Small intestine (tissue), 7 donors: ENCODE data around the gene MYLK. TPM values are rescaled to one million over a fixed set of nuclear protein-coding genes. Genes with fewer than 3 reads are reported as not detected.

Experiments used
- DNase-seq, 2 donors: peaks; one replicate each; pipeline versions ENCODE4 v3.0.0 to v3.0.0-alpha.2; 2013
- FAIRE-seq: peaks from 2 replicates; lab custom pipeline; 2012; peaks lifted over from hg19 to GRCh38; lab: Jason Lieb, UNC
- H3K27ac ChIP-seq, 3 donors: one replicate each; pipeline ENCODE4 v1.5.1; 2013; ENCODE audit warnings: low read length in 2 of 3, mild to moderate bottlenecking in 2 of 3, control low read depth in 1 of 3, inconsistent platforms in 1 of 3, low read depth in 1 of 3, moderate library complexity in 1 of 3
- H3K27me3 ChIP-seq, 3 donors: one replicate each; pipeline ENCODE4 v1.6.1; 2013; ENCODE audit warnings: low read length in 3 of 3, inconsistent platforms in 1 of 3; ENCODE audit not compliant: control insufficient read depth in 3 of 3, insufficient read depth in 3 of 3
- H3K36me3 ChIP-seq, 3 donors: one replicate each; pipeline ENCODE4 v1.6.1; 2013; ENCODE audit warnings: low read length in 3 of 3, inconsistent platforms in 1 of 3, low read depth in 1 of 3, mild to moderate bottlenecking in 1 of 3, moderate library complexity in 1 of 3; ENCODE audit not compliant: control insufficient read depth in 3 of 3, insufficient read depth in 2 of 3
- H3K4me1 ChIP-seq, 3 donors: one replicate each; pipeline ENCODE4 v1.6.1; 2013; ENCODE audit warnings: low read length in 2 of 3, inconsistent platforms in 1 of 3, low read depth in 1 of 3, mild to moderate bottlenecking in 1 of 3, moderate library complexity in 1 of 3; ENCODE audit not compliant: control insufficient read depth in 3 of 3, insufficient read depth in 2 of 3
- H3K4me3 ChIP-seq, 3 donors: one replicate each; pipeline ENCODE4 v1.5.1; 2013; ENCODE audit warnings: low read length in 3 of 3, control low read depth in 1 of 3, inconsistent platforms in 1 of 3, low read depth in 1 of 3, mild to moderate bottlenecking in 1 of 3, moderate library complexity in 1 of 3
- H3K9me3 ChIP-seq, 2 donors: one replicate each; pipeline ENCODE4 v1.6.1; 2013; ENCODE audit warnings: low read depth in 1 of 2, low read length in 1 of 2; ENCODE audit not compliant: control insufficient read depth in 2 of 2, insufficient read depth in 1 of 2
- WGBS, 3 donors: extraction: QIAGEN DNeasy Blood & Tissue Kit; methylation state at CpG; one replicate each; pipeline ENCODE4 v1.1.7; 2013; 5-methylcytosine and 5-hydroxymethylcytosine counted together
- polyA plus RNA-seq, 4 donors: library from polyadenylated mRNA; stranded (reverse) in 3 of 4; unstranded in 1 of 4; fragments of 200-250 nt in 3 of 4; fragments of 120-200 nt in 1 of 4; gene quantifications; one replicate each; pipeline versions ENCODE4 v1.2.1 to v1.2.3, GENCODE V29; 2013
- donor health status: healthy with polysubstance abuse.
- donor health status: control.
- donor health status: control.
- donor health status: Bipolar disorder and iron deficiency.
- donor health status: healthy.

MYLK gene
- polyA plus RNA-seq, 4 donors: 2.2 to 51.5 (median 24.5) TPM

DNA sequence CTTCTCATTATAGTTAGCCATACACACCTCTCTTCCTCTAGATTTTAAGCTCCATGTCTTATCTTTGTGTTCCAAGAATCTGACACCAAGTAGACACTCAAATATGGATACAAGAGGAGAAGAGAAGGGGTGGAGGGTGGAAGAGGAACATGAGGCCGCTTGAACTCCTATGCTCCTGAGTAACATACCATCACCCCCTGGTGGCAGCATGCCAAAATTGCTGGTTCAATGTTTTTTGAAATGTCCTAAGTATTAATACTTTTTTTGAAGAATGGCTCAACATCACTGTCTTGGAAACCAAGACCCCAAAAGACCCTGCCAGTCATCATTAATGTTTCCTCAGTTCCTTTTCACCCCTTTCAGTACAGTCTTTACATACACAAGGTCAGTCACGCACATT is 227.4 kb downstream of the MYLK start:
- FAIRE-seq: no peak
- H3K27ac ChIP-seq: peak overlapping the region in 1 of 3 donors; percentile 63

DNA sequence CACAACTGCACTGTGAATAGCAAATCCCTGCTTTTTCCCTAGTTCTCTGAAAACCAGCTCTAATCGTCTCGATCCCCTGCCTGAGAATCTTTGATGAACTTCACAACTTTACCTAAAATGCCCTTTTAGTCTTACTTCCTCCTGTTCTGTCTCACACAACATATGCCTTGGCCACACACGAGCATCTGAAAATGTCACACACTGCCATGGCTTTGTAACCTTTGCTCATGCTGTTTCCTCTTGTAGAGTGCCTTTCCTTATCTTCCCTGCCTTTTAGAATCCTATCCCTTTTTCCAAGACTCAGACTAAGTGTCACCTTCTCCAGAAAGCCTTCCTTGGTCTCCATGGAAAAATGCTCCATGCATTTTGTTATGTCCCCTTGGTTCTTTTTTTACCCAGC is 227.9 kb downstream of the MYLK start:
- H3K36me3 ChIP-seq: peaks cover 0 to 19% (median 0%) of the 10 kb centered on the region in 3 donors
- no peak overlapping the region for H3K4me3 ChIP-seq
- peak; percentile 35 to 37 for DNase-seq
- no peak for FAIRE-seq
- no peaks in the 10 kb centered on the region for H3K9me3 ChIP-seq
- H3K27me3 ChIP-seq: no peaks in the 10 kb centered on the region
- 63 to 66% (median 66%) methylated on average over 3 of the region's 3 CpGs for WGBS, 3 donors
- H3K27ac ChIP-seq: no peak overlapping the region
- H3K4me1 ChIP-seq: peaks cover 0 to 41% (median 14%) of the 10 kb centered on the region in 3 donors

More for the DNA sequence above, 227.4 kb downstream of the MYLK start:
- DNase-seq: no peak
- Histone ChIP-seq H3K27me3 (no peaks in the 10 kb centered on the region), H3K4me3 (no peak overlapping the region), H3K9me3 (no peaks in the 10 kb centered on the region), H3K36me3 (peaks cover 0 to 15% (median 0%) of the 10 kb centered on the region in 3 donors), H3K4me1 (peaks cover 1 to 45% (median 18%) of the 10 kb centered on the region in 3 donors)
- 75 to 88% (median 87%) methylated on average over 2 of the region's 2 CpGs for WGBS, 3 donors

DNA sequence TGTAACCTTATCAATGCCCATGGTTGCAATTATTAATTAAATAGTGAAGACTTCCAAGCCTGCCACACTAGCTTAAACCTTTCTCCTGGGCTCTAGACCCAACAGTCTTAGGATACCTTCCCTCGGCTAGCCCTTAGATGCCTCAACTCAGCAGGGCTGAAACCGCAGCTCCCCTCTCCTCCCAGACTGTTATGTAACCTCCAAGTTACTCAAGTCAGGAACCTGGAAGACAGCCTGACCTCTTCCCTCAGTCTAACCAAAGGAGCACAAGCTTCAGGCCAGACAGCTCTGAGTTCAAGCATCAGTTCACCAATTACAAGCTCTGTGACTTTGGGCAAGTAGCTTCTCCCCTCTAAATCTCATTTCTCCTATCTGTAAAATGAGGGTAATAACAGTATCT is 228.7 kb downstream of the MYLK start:
- Histone ChIP-seq H3K36me3 (peaks cover 0 to 21% (median 0%) of the 10 kb centered on the region in 3 donors), H3K27me3 (no peaks in the 10 kb centered on the region), H3K4me3 (no peak overlapping the region), H3K4me1 (peaks cover 0 to 38% (median 14%) of the 10 kb centered on the region in 3 donors), H3K27ac (no peak overlapping the region), H3K9me3 (no peaks in the 10 kb centered on the region)
- DNase-seq (no peak), FAIRE-seq (no peak)
- WGBS, 3 donors: 84 to 96% (median 92%) methylated on average over 2 of the region's 2 CpGs

DNA sequence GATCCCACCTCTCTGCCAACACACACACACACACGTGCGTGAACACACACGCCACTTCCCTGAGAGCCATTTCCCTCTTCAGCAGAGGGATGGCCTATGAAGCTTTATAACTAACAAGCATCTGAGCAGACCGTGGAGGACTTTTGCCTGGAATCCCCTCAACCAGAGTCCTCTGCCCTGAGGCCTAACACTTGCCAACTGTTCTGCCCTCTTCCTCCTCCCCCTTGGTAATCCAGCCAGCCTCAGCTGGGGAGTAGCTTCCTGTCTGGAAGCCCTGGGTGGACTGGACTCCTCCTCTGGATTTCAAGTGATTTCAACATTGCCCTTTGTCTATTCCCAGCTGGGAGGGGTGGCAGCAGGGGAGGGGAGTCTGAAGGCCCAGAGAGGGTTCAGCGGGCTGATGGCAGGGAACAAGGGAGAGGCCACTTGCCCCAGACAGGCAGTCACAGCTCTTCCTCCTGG is 230.9 kb downstream of the MYLK start:
- peaks cover 0 to 34% (median 0%) of the 10 kb centered on the region in 3 donors for H3K36me3 ChIP-seq
- FAIRE-seq: no peak
- H3K9me3 ChIP-seq: no peaks in the 10 kb centered on the region
- peak; percentile 48 to 85 for DNase-seq
- H3K27ac ChIP-seq: peak overlapping the region in 2 of 3 donors; percentile 44 to 67
- no peaks in the 10 kb centered on the region for H3K27me3 ChIP-seq
- H3K4me3 ChIP-seq: no peak overlapping the region
- 41 to 54% (median 45%) methylated on average over 5 of the region's 5 CpGs for WGBS, 3 donors
- peaks cover 0 to 32% (median 6%) of the 10 kb centered on the region in 3 donors for H3K4me1 ChIP-seq

DNA sequence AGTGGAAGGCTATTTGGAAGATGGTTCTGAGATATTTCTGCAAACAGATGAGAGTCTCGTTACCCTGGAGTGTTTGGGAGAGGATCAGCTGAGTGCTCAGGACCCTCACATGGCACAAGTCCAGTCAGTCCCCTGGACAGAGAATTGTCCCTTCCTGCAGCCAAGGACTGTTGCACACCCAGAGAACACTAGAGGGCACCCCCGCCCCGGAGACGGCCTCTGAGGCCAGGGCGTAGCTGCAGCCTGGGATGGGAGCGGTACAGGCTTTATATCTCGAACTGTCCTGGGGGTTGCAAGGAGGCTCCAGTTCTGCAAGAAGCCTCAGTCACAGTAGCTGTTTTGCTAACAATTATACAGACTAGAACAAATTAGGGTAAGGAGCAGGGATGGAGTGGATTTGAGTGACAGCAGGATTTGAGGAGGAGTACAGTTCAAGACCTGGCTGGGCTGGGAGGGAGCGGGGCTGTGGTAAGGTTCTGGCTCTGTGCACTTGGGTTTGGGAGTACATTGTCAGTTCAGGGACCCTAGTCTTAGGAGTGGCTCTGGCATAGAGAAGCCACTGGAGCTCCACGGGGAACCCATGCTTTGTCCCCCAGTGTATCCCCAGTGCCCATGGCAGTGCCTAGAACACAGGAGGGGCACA is 231.7 kb downstream of the MYLK start:
- Histone ChIP-seq H3K36me3 (peaks cover 0 to 40% (median 0%) of the 10 kb centered on the region in 3 donors), H3K27ac (peak overlapping the region in 2 of 3 donors; percentile 44 to 67), H3K27me3 (no peaks in the 10 kb centered on the region), H3K9me3 (no peaks in the 10 kb centered on the region), H3K4me3 (no peak overlapping the region), H3K4me1 (peaks cover 0 to 25% (median 2%) of the 10 kb centered on the region in 3 donors)
- FAIRE-seq (no peak), DNase-seq (peak; percentile 73 to 85)
- 24 to 29% (median 26%) methylated on average over 9 of the region's 9 CpGs for WGBS, 3 donors

DNA sequence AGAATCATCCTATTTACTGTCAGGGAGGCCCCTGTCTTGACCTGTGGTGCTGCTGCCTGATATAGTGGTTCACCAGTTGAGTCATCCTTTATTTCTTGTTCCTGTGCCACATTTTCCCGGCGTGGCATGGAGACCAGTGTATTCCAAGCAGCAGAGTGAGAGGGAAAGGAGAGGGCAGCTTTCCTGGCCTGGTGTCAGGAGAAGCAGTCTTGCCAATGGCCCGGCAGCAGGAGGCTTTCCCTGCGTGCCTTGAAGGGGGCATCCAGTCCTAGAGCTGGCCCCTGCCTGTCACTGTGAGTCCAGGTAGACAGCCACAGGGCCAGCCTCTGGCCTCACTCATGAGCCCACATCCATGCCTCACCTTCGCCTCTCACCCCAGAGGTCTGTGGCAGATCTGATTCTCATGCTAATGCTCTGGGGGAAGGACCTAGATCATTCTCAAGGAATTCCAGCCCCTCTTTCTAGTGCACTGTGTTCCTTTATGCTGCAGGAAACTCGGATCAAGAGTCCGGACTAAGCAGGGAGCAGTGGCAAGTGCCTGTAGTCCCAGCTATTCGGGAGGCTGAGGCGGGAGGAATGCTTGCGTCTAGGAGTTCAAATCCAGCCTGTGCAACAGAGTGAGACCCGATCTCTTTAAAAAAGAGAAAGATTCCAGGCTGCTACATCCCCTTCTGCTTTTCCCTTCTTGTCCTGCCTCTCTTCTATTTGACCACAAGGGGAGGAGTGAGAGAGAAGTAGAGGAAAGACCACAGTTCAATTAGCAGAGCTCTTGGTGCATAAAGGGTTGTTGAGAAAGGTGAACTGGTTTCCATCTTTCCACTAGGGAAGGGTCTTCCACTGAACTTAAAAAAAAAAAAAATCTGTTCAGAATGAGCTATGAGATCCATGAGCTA is 232.4 kb downstream of the MYLK start:
- Histone ChIP-seq H3K36me3 (peaks cover 0 to 40% (median 0%) of the 10 kb centered on the region in 3 donors), H3K27me3 (no peaks in the 10 kb centered on the region), H3K27ac (no peak overlapping the region), H3K4me1 (peaks cover 0 to 19% (median 0%) of the 10 kb centered on the region in 3 donors), H3K4me3 (no peak overlapping the region), H3K9me3 (no peaks in the 10 kb centered on the region)
- DNase-seq (no peak), FAIRE-seq (no peak)
- 79 to 90% (median 86%) methylated on average over 11 of the region's 11 CpGs for WGBS, 3 donors

DNA sequence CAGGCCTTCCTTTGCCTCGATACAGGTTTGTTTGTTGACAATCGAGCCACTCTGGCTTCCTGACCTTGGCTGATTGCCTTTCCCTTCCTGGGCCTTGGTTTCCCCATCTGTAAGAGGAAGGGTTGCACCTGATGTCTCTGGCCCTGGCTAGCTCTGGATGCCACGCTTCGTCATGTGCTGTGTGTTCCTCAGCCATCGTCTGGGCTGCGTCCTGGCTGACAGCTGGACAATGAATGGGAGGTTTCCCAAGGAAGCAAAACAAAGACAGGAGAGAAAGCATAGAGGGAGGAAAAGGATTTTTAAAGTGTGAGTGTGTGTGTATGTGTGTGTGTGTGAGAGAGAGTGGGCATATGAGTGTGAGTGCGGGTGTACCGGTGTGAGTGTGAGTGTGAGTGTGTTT is 234.0 kb downstream of the MYLK start:
- H3K36me3 ChIP-seq: peaks cover 0 to 41% (median 0%) of the 10 kb centered on the region in 3 donors
- H3K4me3 ChIP-seq: no peak overlapping the region
- no peak for DNase-seq
- H3K27me3 ChIP-seq: no peaks in the 10 kb centered on the region
- 84 to 91% (median 90%) methylated on average over 8 of the region's 8 CpGs for WGBS, 3 donors
- no peak for FAIRE-seq
- peaks cover 0 to 13% (median 0%) of the 10 kb centered on the region in 3 donors for H3K4me1 ChIP-seq
- H3K9me3 ChIP-seq: no peaks in the 10 kb centered on the region
- H3K27ac ChIP-seq: no peak overlapping the region

DNA sequence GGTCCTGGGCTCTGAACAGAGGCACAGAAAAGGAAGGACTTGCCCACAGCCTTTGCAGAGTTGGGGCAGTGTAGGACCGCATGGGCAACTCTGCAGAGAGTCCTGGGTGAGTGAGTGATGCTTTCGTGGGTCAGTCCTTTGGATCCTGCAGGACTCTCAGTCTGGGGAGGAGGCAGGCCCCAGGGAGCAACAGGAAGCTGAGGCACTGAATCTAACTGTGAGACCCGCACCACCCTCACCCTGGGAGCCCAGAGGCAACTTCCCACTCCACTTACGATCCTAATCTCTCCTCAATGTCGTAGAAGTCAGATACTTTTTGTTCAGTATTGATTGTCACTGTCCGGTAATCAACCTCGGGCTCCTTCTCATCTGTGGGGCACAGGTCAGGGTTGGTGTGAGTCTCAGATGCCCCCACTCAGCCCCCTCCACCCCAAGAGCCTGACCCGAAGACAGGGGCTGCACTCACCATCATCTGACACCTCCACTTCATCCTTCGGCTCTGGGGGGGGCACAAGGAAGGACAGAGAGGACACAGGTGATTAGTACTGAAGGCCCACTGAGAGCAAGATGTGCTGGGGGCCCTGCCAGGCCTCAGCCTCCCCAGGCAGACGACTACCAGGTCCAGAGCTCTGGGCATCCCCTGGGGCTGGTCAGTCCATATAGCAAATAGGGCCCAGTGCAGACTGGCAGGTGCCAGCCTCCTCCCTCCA is 235.3 kb downstream of the MYLK start:
- Histone ChIP-seq H3K36me3 (peaks cover 0 to 44% (median 0%) of the 10 kb centered on the region in 3 donors), H3K9me3 (no peaks in the 10 kb centered on the region), H3K27me3 (no peaks in the 10 kb centered on the region), H3K27ac (no peak overlapping the region), H3K4me3 (no peak overlapping the region), H3K4me1 (peaks cover 0 to 13% (median 0%) of the 10 kb centered on the region in 3 donors)
- FAIRE-seq: no peak
- WGBS, 3 donors: 73 to 83% (median 76%) methylated on average over 10 of the region's 10 CpGs
- no peak for DNase-seq
